DND-41 (cell line): ENCODE data around the gene ZDHHC22.

Source experiments
- ATAC-seq: fragments of 200-7000 bp; cut with Tn5 transposase; 3 replicates; pipeline ENCODE4 v1.9.1; 2021; ENCODE audit warnings: low read depth; ENCODE audit not compliant: insufficient read depth
- DNase-seq: peaks from one replicate; pipeline ENCODE4 v3.0.0-alpha.2; 2020
- H2AFZ ChIP-seq: 2 replicates; pipeline ENCODE4 v1.6.0; 2012; ENCODE audit warnings: low read depth, low read length
- H3K27ac ChIP-seq: 2 replicates; pipeline ENCODE4 v1.5.1; 2012; ENCODE audit warnings: low read length, inconsistent platforms
- H3K27me3 ChIP-seq: fragments of 200-600 bp; sonication (generic); 2 replicates; pipeline ENCODE4 v1.6.0; 2012; ENCODE audit warnings: low read length, mild to moderate bottlenecking, inconsistent platforms; ENCODE audit not compliant: insufficient read depth, poor library complexity
- H3K36me3 ChIP-seq: 2 replicates; pipeline ENCODE4 v1.5.1; 2012; ENCODE audit warnings: low read length, inconsistent platforms; ENCODE audit not compliant: insufficient read depth
- H3K4me1 ChIP-seq: 2 replicates; pipeline ENCODE4 v1.5.1; 2012; ENCODE audit warnings: mild to moderate bottlenecking, low read length; ENCODE audit not compliant: insufficient read depth
- H3K4me2 ChIP-seq: 2 replicates; pipeline ENCODE4 v1.6.0; 2012; ENCODE audit warnings: mild to moderate bottlenecking, moderate library complexity, low read length, inconsistent platforms; ENCODE audit not compliant: insufficient read depth
- H3K4me3 ChIP-seq, 2 experiments: fragments of 200-600 bp in 1 of 2; shearing (Covaris generic) in 1 of 2; 2 replicates each; pipeline ENCODE4 v1.5.1; 2012 to 2016; ENCODE audit warnings: inconsistent platforms in 2 of 2, low read length in 2 of 2, mild to moderate bottlenecking in 2 of 2, low read depth in 1 of 2, moderate library complexity in 1 of 2
- H3K79me2 ChIP-seq: 2 replicates; pipeline ENCODE4 v1.6.0; 2012; ENCODE audit warnings: low read length, inconsistent platforms; ENCODE audit not compliant: insufficient read depth
- H3K9ac ChIP-seq: 2 replicates; pipeline ENCODE4 v1.6.0; 2012; ENCODE audit warnings: low read depth, mild to moderate bottlenecking, inconsistent platforms, low read length, moderate library complexity
- H3K9me3 ChIP-seq: 2 replicates; pipeline ENCODE4 v1.5.1; 2012; ENCODE audit warnings: low read length, moderate library complexity, mild to moderate bottlenecking, inconsistent platforms; ENCODE audit not compliant: insufficient read depth, severe bottlenecking
- H4K20me1 ChIP-seq: 2 replicates; pipeline ENCODE4 v1.6.0; 2012; ENCODE audit warnings: low read length; ENCODE audit not compliant: insufficient read depth
- EZH2 ChIP-seq: IDR thresholded peaks from 3 replicates; pipeline ENCODE4 v1.6.1; 2012; ENCODE audit warnings: borderline replicate concordance, low read depth, mild to moderate bottlenecking, moderate library complexity, low read length, inconsistent platforms; ENCODE audit not compliant: severe bottlenecking
- TF ChIP-seq, protein P1 (sequence below): IDR thresholded peaks from 2 replicates; pipeline ENCODE4 v1.5.1; 2012; ENCODE audit warnings: borderline replicate concordance, low read length, moderate library complexity, mild to moderate bottlenecking; ENCODE audit not compliant: poor library complexity, severe bottlenecking; ENCODE audit errors: extremely low read depth

The ZDHHC22 gene

DNA sequence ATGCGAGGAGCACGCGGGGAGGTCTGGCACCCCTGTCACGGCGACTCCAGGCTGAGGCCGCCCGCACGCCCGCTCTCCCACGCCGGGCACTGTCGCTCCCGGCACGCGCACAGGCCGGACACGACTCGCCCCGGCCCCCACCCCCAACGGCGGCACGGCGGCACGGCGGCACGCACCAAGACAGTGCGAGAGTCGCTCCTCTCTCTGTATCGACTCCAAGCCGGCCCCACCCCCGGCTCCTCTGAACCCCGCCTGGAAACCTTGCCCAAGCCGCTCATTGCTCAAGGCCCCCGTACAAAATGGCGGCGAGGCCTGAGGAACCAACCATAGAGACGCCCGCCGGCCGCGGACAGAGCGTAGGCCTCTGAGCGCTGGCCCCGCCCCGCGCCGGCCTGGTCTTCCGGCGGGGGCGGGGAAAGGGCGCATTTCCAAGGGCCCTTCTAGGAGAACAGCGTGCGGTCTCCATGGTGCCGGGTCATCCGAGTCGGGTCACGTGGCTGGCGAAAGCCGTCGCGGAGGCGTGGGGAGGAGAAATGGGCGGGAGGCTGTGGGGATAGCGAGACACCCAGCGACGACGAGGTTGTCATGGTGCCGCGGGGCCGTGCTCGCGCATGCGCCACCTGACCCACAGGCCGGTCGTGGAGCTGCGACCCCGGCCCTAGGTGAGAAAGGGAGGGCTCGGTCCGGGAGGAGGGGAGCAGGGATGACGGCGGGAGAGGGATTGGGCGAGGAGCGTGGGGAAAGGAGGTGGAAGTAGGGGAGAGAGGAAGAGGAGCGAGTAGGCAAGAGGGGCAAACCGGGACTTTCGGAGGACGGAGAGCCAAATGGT is 43.7 kb downstream of the ZDHHC22 start, which contains the start of gene CIPC:
TSS of gene CIPC (plus strand) at position 559 of the 829 bp plus-strand sequence. CDS start 7,451 bp downstream, outside the sequence.
- Histone ChIP-seq H4K20me1 (no peaks in the 10 kb centered on the region), H3K9ac (peak within 1 kb of the TSS; percentile 70), H3K9me3 (no peaks in the 10 kb centered on the region), H3K79me2 (peaks cover 48% of the 10 kb centered on the region), H2AFZ (peak within 1 kb of the TSS; percentile 99), H3K4me1 (peaks cover 28% of the 10 kb centered on the region), H3K27ac (peak within 1 kb of the TSS; percentile 90), H3K4me3 (peak within 1 kb of the TSS; percentile 79 to 98), H3K27me3 (no peaks in the 10 kb centered on the region), H3K36me3 (no peaks in the 10 kb centered on the region), H3K4me2 (peak within 1 kb of the TSS; percentile 89)
- DNase-seq (peak; percentile 99), ATAC-seq (peak; percentile 90)
- TF ChIP-seq EZH2 = no peak
- TF ChIP-seq, protein P1, sequence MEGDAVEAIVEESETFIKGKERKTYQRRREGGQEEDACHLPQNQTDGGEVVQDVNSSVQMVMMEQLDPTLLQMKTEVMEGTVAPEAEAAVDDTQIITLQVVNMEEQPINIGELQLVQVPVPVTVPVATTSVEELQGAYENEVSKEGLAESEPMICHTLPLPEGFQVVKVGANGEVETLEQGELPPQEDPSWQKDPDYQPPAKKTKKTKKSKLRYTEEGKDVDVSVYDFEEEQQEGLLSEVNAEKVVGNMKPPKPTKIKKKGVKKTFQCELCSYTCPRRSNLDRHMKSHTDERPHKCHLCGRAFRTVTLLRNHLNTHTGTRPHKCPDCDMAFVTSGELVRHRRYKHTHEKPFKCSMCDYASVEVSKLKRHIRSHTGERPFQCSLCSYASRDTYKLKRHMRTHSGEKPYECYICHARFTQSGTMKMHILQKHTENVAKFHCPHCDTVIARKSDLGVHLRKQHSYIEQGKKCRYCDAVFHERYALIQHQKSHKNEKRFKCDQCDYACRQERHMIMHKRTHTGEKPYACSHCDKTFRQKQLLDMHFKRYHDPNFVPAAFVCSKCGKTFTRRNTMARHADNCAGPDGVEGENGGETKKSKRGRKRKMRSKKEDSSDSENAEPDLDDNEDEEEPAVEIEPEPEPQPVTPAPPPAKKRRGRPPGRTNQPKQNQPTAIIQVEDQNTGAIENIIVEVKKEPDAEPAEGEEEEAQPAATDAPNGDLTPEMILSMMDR = no peak

DNA sequence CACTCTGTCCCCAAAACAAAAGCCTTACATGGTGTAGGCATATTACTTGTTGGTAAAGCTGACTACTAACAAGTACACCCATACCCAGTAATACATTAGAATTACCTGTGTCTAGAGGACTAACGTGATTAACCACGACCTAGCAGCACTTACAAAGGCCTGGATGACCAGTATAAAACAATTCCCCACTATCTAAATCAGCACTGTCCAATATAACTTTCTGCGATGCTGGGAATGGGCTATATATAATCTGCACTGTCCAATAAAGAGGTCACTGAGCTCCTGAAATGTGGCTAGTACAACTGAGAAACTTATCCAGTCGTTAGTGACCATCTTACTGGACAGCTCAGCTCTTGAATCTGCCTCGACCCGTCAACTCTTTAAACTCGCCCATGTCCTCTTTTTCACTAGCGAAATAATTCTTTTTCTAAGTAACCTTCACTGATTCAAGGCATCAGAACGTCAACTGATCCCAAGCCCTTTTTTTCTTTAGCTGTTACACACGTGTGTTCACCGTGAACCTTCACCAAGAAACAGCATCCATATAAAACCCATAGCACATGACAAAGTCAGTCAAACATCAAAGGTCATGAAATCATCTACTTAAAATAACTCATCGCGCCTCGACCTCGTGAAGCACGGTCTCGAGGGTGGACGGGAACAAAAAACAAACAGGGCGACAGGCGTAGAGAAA is 44.4 kb downstream of the ZDHHC22 start:
- peak overlapping the region; percentile 80 for H3K27ac ChIP-seq
- H3K9me3 ChIP-seq = no peaks in the 10 kb centered on the region
- DNase-seq (no peak), ATAC-seq (no peak)
- H3K9ac ChIP-seq = peak overlapping the region; percentile 70
- peaks cover 44% of the 10 kb centered on the region for H3K79me2 ChIP-seq
- H3K36me3 ChIP-seq = no peaks in the 10 kb centered on the region
- peak overlapping the region; percentile 78 for H3K4me2 ChIP-seq
- H2AFZ ChIP-seq = peak overlapping the region; percentile 79
- no peaks in the 10 kb centered on the region for H4K20me1 ChIP-seq
- TF ChIP-seq EZH2 = no peak
- TF ChIP-seq, protein P1 = no peak
- peaks cover 28% of the 10 kb centered on the region for H3K4me1 ChIP-seq
- H3K4me3 ChIP-seq = peak overlapping the region; percentile 23 to 72; a peak in 3 of 4 replicates
- no peaks in the 10 kb centered on the region for H3K27me3 ChIP-seq

DNA sequence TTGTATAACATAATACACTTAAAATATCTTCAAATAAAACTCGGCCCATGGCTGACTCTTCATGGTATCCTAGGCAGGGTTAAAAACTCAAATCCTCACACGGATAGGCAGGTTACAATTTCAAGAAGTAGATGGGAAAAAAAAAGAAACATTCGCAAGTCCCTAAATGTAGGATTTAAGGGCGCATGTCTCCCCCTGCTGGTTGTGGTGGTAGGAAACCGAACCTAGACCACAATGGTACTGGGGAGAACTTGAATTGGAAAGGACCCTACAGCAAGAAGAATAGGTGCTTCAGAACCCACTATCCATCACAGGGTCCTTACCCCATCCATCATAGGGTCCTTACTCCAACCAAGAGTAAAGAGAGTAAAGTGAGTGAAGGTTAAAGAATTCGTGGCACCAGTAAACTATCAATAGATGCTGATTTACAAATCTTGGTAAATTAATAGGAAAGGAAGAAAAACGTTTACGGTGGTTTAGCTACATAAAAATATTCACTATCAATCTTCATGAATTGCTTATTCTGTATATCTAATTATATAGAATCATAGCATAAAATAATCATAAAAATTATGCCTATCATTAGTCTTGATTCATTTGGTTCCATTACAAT is 46.8 kb downstream of the ZDHHC22 start:
- H2AFZ ChIP-seq = no peak overlapping the region
- no peaks in the 10 kb centered on the region for H4K20me1 ChIP-seq
- no peak overlapping the region for H3K4me2 ChIP-seq

More for the DNA sequence above, 46.8 kb downstream of the ZDHHC22 start:
- Histone ChIP-seq H3K27ac (no peak overlapping the region), H3K36me3 (no peaks in the 10 kb centered on the region), H3K27me3 (no peaks in the 10 kb centered on the region), H3K4me3 (no peak overlapping the region), H3K4me1 (peaks cover 24% of the 10 kb centered on the region), H3K79me2 (peaks cover 24% of the 10 kb centered on the region), H3K9me3 (peaks cover 6% of the 10 kb centered on the region), H3K9ac (no peak overlapping the region)
- TF ChIP-seq EZH2 = no peak
- TF ChIP-seq, protein P1 = peak; percentile 93
- DNase-seq (peak; percentile 84), ATAC-seq (no peak)
